Peyer's patch (tissue), 4 donors: ENCODE measurements around the gene IL11RA. TPM values are rescaled to one million over a fixed set of nuclear protein-coding genes. Genes with fewer than 3 reads are reported as not detected.

Experiments used
- DNase-seq, 3 donors: peaks; one replicate each; pipeline ENCODE4 v3.0.0-alpha.2; 2017 to 2019
- H3K27ac ChIP-seq, 4 donors: fragments of 200-600 bp; sonication (generic); one replicate each; pipeline ENCODE4 v1.5.1; 2016 to 2019
- H3K27me3 ChIP-seq, 2 donors: fragments of 200-600 bp; sonication (generic); one replicate each; pipeline ENCODE4 v1.5.1; 2019
- H3K36me3 ChIP-seq, 3 donors: fragments of 200-600 bp; sonication (generic); one replicate each; pipeline ENCODE4 v1.5.1; 2016 to 2019
- H3K4me1 ChIP-seq, 4 donors: fragments of 200-600 bp; sonication (generic); one replicate each; pipeline ENCODE4 v1.5.1; 2016 to 2019
- H3K4me3 ChIP-seq, 4 donors: fragments of 200-600 bp; sonication (generic); 1 replicate in 3 of 4; 2 replicates in 1 of 4; pipeline ENCODE4 v1.5.1; 2016 to 2019; ENCODE audit warnings: mild to moderate bottlenecking in 1 of 4
- H3K9me3 ChIP-seq, 4 donors: fragments of 200-600 bp; sonication (generic); one replicate each; pipeline ENCODE4 v1.5.1; 2016 to 2019; ENCODE audit warnings: mild to moderate bottlenecking in 1 of 4
- CTCF ChIP-seq, 6 experiments: fragments of 450-650 bp in 4 of 6; fragments of 200-600 bp in 2 of 6; sonication (generic) in 1 of 6; IDR thresholded peaks; one replicate each; pipeline ENCODE4 v1.5.1; 2017 to 2019; ENCODE audit warnings: antibody characterized with exemption in 6 of 6, mild to moderate bottlenecking in 3 of 6, moderate library complexity in 1 of 6
- POLR2A ChIP-seq, 2 donors: fragments of 450-650 bp; IDR thresholded peaks; one replicate each; pipeline ENCODE4 v1.5.1; 2017; ENCODE audit warnings: antibody characterized with exemption in 2 of 2, mild to moderate bottlenecking in 2 of 2, moderate library complexity in 2 of 2
- total RNA-seq, 4 donors: library from RNA; depleted of rRNA; stranded (reverse); fragments of >200 nt; gene quantifications; one replicate each; pipeline ENCODE4 v1.1.0, GENCODE V29; 2016

The IL11RA gene
- 10 to 100 TPM; 37.8 to 98.3 (median 58.0) TPM for total RNA-seq

GRCh38 chr9:34651876-34652601, at the start of gene IL11RA:
TSS of gene IL11RA (plus strand) at chr9:34652185. CDS start at chr9:34655218, 3,033 bp downstream.
- TF ChIP-seq POLR2A (IDR thresholded peaks at IDR 0.05) (peak; percentile 50 to 61), CTCF (IDR thresholded peaks at IDR 0.05) (no peak)
- H3K9me3 ChIP-seq, result no peaks in the 10 kb centered on the region
- no peaks in the 10 kb centered on the region for H3K27me3 ChIP-seq
- peak within 1 kb of the TSS; percentile 47 to 91 (median 81) for H3K27ac ChIP-seq
- peaks cover 0 to 25% (median 0%) of the 10 kb centered on the region in 3 donors for H3K36me3 ChIP-seq
- H3K4me1 ChIP-seq, result peaks cover 4 to 56% (median 16%) of the 10 kb centered on the region in 4 donors
- peak within 1 kb of the TSS in 3 of 4 donors; percentile 8 to 42 (median 37) for H3K4me3 ChIP-seq
- DNase-seq, result peak; percentile 41 to 95 (median 93)

DNA sequence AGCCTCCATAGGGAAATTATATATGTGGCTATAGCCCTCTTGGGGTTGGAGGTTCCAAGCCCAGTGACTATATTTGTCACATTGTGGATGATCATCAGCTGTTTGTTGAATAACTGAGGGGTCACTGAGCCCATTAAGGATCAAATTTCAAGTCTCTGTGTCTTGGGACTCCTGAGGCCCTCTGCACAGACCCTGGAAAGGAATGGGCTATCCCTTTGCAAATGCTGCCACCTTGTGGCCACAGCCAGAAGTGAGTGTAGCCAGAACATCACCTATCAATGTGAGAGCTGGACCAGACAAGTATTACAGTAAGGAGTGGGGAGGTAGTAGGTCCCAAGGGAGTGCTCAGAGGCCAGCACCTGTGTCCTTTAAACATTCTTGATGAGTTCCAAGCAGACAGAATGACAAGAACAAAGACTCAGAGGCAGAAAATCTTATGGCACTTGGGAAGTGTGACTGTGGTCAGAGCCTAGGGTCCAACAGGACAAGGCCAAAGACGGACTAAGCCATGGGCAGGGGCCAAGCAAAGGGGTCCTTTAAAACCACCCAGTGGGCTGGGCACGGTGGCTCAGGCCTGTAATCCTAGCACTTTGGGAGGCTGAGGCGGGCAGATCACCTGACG, 48.3 kb upstream of the IL11RA start:
- DNase-seq, result peak; percentile 83 to 94 (median 84)
- Histone ChIP-seq H3K27me3 (no peaks in the 10 kb centered on the region), H3K4me3 (no peak overlapping the region), H3K9me3 (no peaks in the 10 kb centered on the region), H3K4me1 (peaks cover 0 to 9% (median 0%) of the 10 kb centered on the region in 4 donors), H3K36me3 (no peaks in the 10 kb centered on the region), H3K27ac (no peak overlapping the region)
- TF ChIP-seq CTCF (IDR thresholded peaks at IDR 0.05), result peak; percentile 84 to 93 (median 92)
- TF ChIP-seq POLR2A (IDR thresholded peaks at IDR 0.05), result no peak

DNA sequence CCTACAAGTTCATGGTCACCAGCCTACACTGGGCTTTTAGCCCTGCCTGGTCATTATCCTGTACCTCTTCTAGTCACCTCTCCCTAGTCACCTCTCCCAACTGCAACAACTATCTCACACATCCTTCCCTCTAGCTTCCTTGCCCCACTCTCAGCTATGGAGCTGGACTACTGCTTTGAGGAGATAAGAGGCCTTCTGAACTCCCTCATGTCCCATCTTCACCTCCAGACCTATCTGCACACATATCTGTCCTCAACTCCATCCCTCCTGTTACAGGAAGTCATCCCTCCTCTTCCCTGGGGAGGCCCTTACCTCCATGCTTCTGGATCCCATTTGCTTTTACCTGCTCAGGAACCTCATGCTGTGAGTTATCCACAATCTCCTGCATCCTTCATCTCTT, 45.8 kb upstream of the IL11RA start:
- peak overlapping the region in 2 of 4 donors; percentile 62 to 79 for H3K27ac ChIP-seq
- no peaks in the 10 kb centered on the region for H3K27me3 ChIP-seq
- no peaks in the 10 kb centered on the region for H3K9me3 ChIP-seq
- H3K4me1 ChIP-seq, result peaks cover 0 to 18% (median 2%) of the 10 kb centered on the region in 4 donors
- DNase-seq, result no peak
- no peak overlapping the region for H3K4me3 ChIP-seq
- TF ChIP-seq POLR2A (IDR thresholded peaks at IDR 0.05), result no peak
- no peak for TF ChIP-seq CTCF (IDR thresholded peaks at IDR 0.05)
- H3K36me3 ChIP-seq, result no peaks in the 10 kb centered on the region

- Histone ChIP-seq H3K9me3 (no peaks in the 10 kb centered on the region), H3K4me1 (peaks cover 0 to 19% (median 2%) of the 10 kb centered on the region in 4 donors), H3K4me3 (no peak overlapping the region), H3K27me3 (no peaks in the 10 kb centered on the region), H3K36me3 (no peaks in the 10 kb centered on the region), H3K27ac (peak overlapping the region in 2 of 4 donors; percentile 62 to 79)
- TF ChIP-seq CTCF (IDR thresholded peaks at IDR 0.05), result no peak
- peak in 1 of 2 donors; percentile 37 for TF ChIP-seq POLR2A (IDR thresholded peaks at IDR 0.05)
- DNase-seq, result peak in 1 of 3 donors; percentile 84
Observed at GRCh38 chr9:34606905-34607304, 45.1 kb upstream of the IL11RA start.

- Histone ChIP-seq H3K27ac (peak overlapping the region in 2 of 4 donors; percentile 62 to 79), H3K4me3 (no peak overlapping the region), H3K9me3 (no peaks in the 10 kb centered on the region), H3K27me3 (no peaks in the 10 kb centered on the region), H3K4me1 (peaks cover 0 to 21% (median 2%) of the 10 kb centered on the region in 4 donors), H3K36me3 (no peaks in the 10 kb centered on the region)
- no peak for TF ChIP-seq POLR2A (IDR thresholded peaks at IDR 0.05)
- no peak for TF ChIP-seq CTCF (IDR thresholded peaks at IDR 0.05)
- DNase-seq, result no peak
Observed at GRCh38 chr9:34607331-34607730, 44.7 kb upstream of the IL11RA start.
